ENCODE results near the gene CCER1. TPM values are rescaled to one million over a fixed set of nuclear protein-coding genes. Genes with fewer than 3 reads are reported as not detected.

Gene CCER1
- total RNA-seq, 4 donors from 2014 or later, result not detected

DNA sequence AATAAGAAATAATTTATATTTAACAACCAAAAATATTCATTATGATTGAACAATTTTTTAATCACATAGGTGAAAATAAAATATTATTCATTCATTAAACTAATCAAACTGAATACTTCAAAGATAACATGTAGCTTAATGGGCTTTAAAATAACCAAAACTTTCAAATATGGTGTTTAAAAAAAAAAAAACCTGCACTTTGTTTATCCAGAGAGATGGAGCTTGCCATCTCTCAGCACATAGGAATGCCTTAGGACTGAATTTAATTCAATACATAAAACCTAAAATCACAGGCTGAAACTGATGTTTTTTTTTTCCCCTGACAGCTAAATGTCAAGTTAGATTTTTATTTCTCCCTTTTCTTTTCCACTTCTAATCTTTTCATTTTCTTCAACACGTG lies 14.4 kb upstream of the CCER1 start:
- in situ Hi-C loops (cut with MboI; ENCODE audit: low sequenced_read_pairs in 4 of 4) (loop anchor here in 3 of 4 donors (25.0 kb wide), 3 partner anchors 368 to 1693 kb away; partner anchors contain the start of gene POC1B (in 1 of the 3)), intact Hi-C loops (cut with DNase I; ENCODE audit: low total_unique reads) (no loop called here)
- TF ChIP-seq, protein P1, sequence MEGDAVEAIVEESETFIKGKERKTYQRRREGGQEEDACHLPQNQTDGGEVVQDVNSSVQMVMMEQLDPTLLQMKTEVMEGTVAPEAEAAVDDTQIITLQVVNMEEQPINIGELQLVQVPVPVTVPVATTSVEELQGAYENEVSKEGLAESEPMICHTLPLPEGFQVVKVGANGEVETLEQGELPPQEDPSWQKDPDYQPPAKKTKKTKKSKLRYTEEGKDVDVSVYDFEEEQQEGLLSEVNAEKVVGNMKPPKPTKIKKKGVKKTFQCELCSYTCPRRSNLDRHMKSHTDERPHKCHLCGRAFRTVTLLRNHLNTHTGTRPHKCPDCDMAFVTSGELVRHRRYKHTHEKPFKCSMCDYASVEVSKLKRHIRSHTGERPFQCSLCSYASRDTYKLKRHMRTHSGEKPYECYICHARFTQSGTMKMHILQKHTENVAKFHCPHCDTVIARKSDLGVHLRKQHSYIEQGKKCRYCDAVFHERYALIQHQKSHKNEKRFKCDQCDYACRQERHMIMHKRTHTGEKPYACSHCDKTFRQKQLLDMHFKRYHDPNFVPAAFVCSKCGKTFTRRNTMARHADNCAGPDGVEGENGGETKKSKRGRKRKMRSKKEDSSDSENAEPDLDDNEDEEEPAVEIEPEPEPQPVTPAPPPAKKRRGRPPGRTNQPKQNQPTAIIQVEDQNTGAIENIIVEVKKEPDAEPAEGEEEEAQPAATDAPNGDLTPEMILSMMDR (IDR thresholded peaks at IDR 0.05 in 4 of 5, conservative IDR thresholded peaks at IDR 0.05 in 1 of 5), result no peak
- no peak for TF ChIP-seq POLR2A (IDR thresholded peaks at IDR 0.05)
- H3K9me3 ChIP-seq, result no peaks in the 10 kb centered on the region
- ATAC-seq (no peak), DNase-seq (no peak)
- H3K4me1 ChIP-seq, result no peaks in the 10 kb centered on the region
- no peaks in the 10 kb centered on the region for H3K27me3 ChIP-seq
- H3K27ac ChIP-seq, result no peak overlapping the region
- H3K4me3 ChIP-seq, result no peak overlapping the region
- no peaks in the 10 kb centered on the region for H3K36me3 ChIP-seq

DNA sequence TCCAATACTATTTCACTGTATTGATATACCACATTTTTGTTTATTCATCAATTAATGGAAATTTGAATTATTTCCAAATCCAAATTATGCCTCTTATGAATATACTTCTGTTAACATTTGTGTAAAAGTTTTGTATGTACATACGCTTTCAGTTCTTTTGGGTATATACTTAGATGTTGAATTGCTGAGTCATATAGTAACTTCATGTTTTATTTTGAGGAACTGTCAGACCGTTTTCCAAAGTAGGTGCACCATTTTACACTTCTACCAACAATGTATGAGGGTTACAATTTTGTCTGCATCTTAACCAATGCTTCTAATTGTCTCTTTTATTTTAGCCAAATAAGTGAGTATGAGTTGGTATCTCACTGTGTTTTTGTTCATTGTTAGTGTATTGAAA lies 10.2 kb upstream of the CCER1 start:
- Histone ChIP-seq H3K36me3 (no peaks in the 10 kb centered on the region), H3K27me3 (no peaks in the 10 kb centered on the region), H3K4me1 (no peaks in the 10 kb centered on the region), H3K4me3 (no peak overlapping the region), H3K9me3 (no peaks in the 10 kb centered on the region), H3K27ac (no peak overlapping the region)
- intact Hi-C loops (cut with DNase I; ENCODE audit: low total_unique reads) (no loop called here), in situ Hi-C loops (cut with MboI; ENCODE audit: low sequenced_read_pairs in 4 of 4) (loop anchor here in 3 of 4 donors (25.0 kb wide), 3 partner anchors 372 to 1697 kb away; partner anchors contain the start of gene POC1B (in 1 of the 3))
- TF ChIP-seq, protein P1 (IDR thresholded peaks at IDR 0.05 in 4 of 5, conservative IDR thresholded peaks at IDR 0.05 in 1 of 5), result no peak
- TF ChIP-seq POLR2A (IDR thresholded peaks at IDR 0.05), result no peak
- DNase-seq (no peak), ATAC-seq (no peak)

DNA sequence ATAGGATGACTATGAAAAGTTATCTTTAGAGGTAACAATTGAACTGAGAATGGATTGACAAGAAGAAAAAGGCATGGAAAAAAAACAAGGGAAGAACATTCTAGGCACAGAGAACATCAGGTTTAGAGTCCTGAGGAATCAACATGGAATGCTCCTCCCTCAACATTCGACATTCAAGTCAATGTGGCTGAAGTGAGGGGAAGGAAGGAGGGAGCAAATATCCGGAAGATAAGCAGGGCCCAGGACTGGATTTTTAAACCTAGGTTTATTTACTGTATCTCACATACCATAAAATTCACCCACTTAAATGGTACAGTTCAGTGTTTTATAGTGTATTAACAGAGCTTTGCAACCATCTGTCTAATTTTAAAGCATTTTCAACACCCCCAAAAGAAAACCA lies 9.6 kb upstream of the CCER1 start:
- TF ChIP-seq POLR2A (IDR thresholded peaks at IDR 0.05), result no peak
- TF ChIP-seq, protein P1 (IDR thresholded peaks at IDR 0.05 in 4 of 5, conservative IDR thresholded peaks at IDR 0.05 in 1 of 5), result no peak
- DNase-seq (no peak), ATAC-seq (no peak)
- Histone ChIP-seq H3K27ac (no peak overlapping the region), H3K27me3 (no peaks in the 10 kb centered on the region), H3K4me3 (no peak overlapping the region), H3K9me3 (no peaks in the 10 kb centered on the region), H3K36me3 (no peaks in the 10 kb centered on the region), H3K4me1 (no peaks in the 10 kb centered on the region)
- intact Hi-C loops (cut with DNase I; ENCODE audit: low total_unique reads) (no loop called here), in situ Hi-C loops (cut with MboI; ENCODE audit: low sequenced_read_pairs in 4 of 4) (loop anchor here in 3 of 4 donors (25.0 kb wide), 3 partner anchors 373 to 1698 kb away; partner anchors contain the start of gene POC1B (in 1 of the 3))

DNA sequence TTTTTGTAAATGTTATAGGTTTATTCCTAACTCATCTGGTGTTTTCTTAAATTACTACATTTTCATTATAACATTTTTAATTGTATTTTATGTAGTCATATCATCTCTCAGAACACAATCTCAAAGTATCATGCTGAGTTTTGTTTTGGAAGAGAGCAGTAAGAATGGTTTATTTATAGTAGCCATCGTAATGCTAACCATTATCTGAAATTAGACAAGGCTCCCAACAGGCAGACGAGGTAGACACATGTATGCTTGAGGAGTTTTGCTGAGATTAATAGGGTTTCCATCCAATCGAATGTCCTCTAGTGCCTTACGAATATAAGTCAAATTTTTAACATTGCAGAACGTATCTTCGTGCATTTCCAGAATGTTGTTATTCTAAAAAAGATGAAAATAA lies 9.0 kb upstream of the CCER1 start:
- in situ Hi-C loops (cut with MboI; ENCODE audit: low sequenced_read_pairs in 4 of 4) (loop anchor here in 3 of 4 donors (25.0 kb wide), 3 partner anchors 373 to 1698 kb away; partner anchors contain the start of gene POC1B (in 1 of the 3)), intact Hi-C loops (cut with DNase I; ENCODE audit: low total_unique reads) (no loop called here)
- H3K4me1 ChIP-seq, result no peaks in the 10 kb centered on the region
- no peak for DNase-seq
- no peak overlapping the region for H3K27ac ChIP-seq
- TF ChIP-seq, protein P1 (IDR thresholded peaks at IDR 0.05 in 4 of 5, conservative IDR thresholded peaks at IDR 0.05 in 1 of 5), result no peak
- no peak for TF ChIP-seq POLR2A (IDR thresholded peaks at IDR 0.05)
- ATAC-seq, result no peak
- no peaks in the 10 kb centered on the region for H3K9me3 ChIP-seq
- H3K4me3 ChIP-seq, result no peak overlapping the region
- H3K36me3 ChIP-seq, result no peaks in the 10 kb centered on the region
- no peaks in the 10 kb centered on the region for H3K27me3 ChIP-seq

DNA sequence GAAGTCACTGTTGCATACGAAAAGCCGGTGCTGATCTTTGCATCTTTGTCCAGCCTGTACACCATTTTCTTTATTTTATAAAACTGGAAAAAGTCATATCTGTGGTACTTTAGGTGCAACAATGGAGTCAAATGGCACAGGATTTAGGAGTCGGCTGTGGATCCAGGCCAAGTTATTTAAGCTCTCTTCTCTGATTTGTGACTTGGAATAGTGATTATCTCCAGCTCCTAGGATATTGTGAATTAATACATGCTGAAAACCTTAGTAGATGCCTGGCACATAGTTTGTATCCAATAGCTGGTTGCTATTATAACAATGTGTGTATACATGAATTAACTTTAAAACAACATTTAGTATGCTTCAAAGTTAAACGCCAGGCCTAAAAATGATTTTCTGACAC lies 6.2 kb upstream of the CCER1 start:
- in situ Hi-C loops (cut with MboI; ENCODE audit: low sequenced_read_pairs in 4 of 4), result loop anchor here in 3 of 4 donors (25.0 kb wide), 3 partner anchors 376 to 1701 kb away; partner anchors contain the start of gene POC1B (in 1 of the 3)
- ATAC-seq, result no peak

More for the DNA sequence above, 6.2 kb upstream of the CCER1 start:
- Histone ChIP-seq H3K27me3 (no peaks in the 10 kb centered on the region), H3K27ac (no peak overlapping the region), H3K4me3 (no peak overlapping the region), H3K36me3 (no peaks in the 10 kb centered on the region), H3K4me1 (no peaks in the 10 kb centered on the region), H3K9me3 (no peaks in the 10 kb centered on the region)
- intact Hi-C loops (cut with DNase I; ENCODE audit: low total_unique reads), result no loop called here
- DNase-seq, result no peak
- no peak for TF ChIP-seq POLR2A (IDR thresholded peaks at IDR 0.05)
- TF ChIP-seq, protein P1 (IDR thresholded peaks at IDR 0.05 in 4 of 5, conservative IDR thresholded peaks at IDR 0.05 in 1 of 5), result no peak

Data from gastrocnemius medialis (tissue), 4 donors.